Brain microvascular endothelial cell (primary cell): ENCODE measurements around the gene RCOR1.
"Not testable (repeated sequence)": the region's sequence is repeated elsewhere in the genome, so short reads cannot be mapped to it uniquely, and the experiment has no call there.

ENCODE experiments used
- DNase-seq: peaks from one replicate; pipeline ENCODE4 v3.0.0-alpha.2; 2020
- H3K27ac ChIP-seq: fragments of 250-450 bp; sonication (Bioruptor Pico); 2 replicates; pipeline ENCODE4 v1.5.1; 2020; ENCODE audit warnings: mild to moderate bottlenecking, moderate library complexity
- H3K27me3 ChIP-seq: fragments of 250-450 bp; sonication (Bioruptor Pico); replicated peaks from 2 replicates; pipeline ENCODE4 v1.5.1; 2020; ENCODE audit warnings: mild to moderate bottlenecking
- H3K36me3 ChIP-seq: fragments of 250-450 bp; sonication (Bioruptor Pico); replicated peaks from 2 replicates; pipeline ENCODE4 v1.5.1; 2020; ENCODE audit warnings: mild to moderate bottlenecking
- H3K4me3 ChIP-seq: 2 replicates; pipeline ENCODE4 v1.5.1; 2011; ENCODE audit warnings: low read depth, mild to moderate bottlenecking, control low read depth, low read length, moderate library complexity
- CTCF ChIP-seq: IDR thresholded peaks from 2 replicates; pipeline ENCODE4 v1.5.1; 2011; ENCODE audit warnings: low read depth, mild to moderate bottlenecking, moderate library complexity, low read length, control low read depth, inconsistent platforms; ENCODE audit errors: missing control alignments
- in situ Hi-C: cut with HindIII; loops from 2 replicates; pipeline ENCODE4 v1.10.0; 2017; ENCODE audit warnings: low sequenced_read_pairs, low pct_ligation_motif_present

The RCOR1 gene

GRCh38 chr14:102629011-102629444, 36.6 kb downstream of the RCOR1 start:
- H3K27ac ChIP-seq: no peak overlapping the region
- in situ Hi-C loops: no loop called here
- no peak for TF ChIP-seq CTCF
- no peaks in the 10 kb centered on the region for H3K27me3 ChIP-seq
- H3K4me3 ChIP-seq: no peak overlapping the region
- no peak for DNase-seq
- peaks cover 2% of the 10 kb centered on the region for H3K36me3 ChIP-seq

- no peak for TF ChIP-seq CTCF
- Histone ChIP-seq H3K36me3 (peaks cover 2% of the 10 kb centered on the region), H3K27me3 (no peaks in the 10 kb centered on the region), H3K27ac (no peak overlapping the region), H3K4me3 (no peak overlapping the region)
- no peak for DNase-seq
- in situ Hi-C loops: no loop called here
These were observed 37.4 kb downstream of the RCOR1 start for GRCh38 chr14:102629808-102630350.

- Histone ChIP-seq H3K36me3 (peaks cover 2% of the 10 kb centered on the region), H3K4me3 (no peak overlapping the region), H3K27ac (no peak overlapping the region), H3K27me3 (no peaks in the 10 kb centered on the region)
- TF ChIP-seq CTCF: no peak
- no peak for DNase-seq
- in situ Hi-C loops: no loop called here
These were observed 38.0 kb downstream of the RCOR1 start for GRCh38 chr14:102630405-102630804.

GRCh38 chr14:102630881-102631280, 38.4 kb downstream of the RCOR1 start:
- in situ Hi-C loops: no loop called here
- H3K36me3 ChIP-seq: peaks cover 2% of the 10 kb centered on the region
- no peak overlapping the region for H3K27ac ChIP-seq
- H3K27me3 ChIP-seq: no peaks in the 10 kb centered on the region
- no peak overlapping the region for H3K4me3 ChIP-seq
- TF ChIP-seq CTCF: no peak
- no peak for DNase-seq

- no peak overlapping the region for H3K27ac ChIP-seq
- in situ Hi-C loops: no loop called here
- TF ChIP-seq CTCF: no peak
- no peak for DNase-seq
- no peaks in the 10 kb centered on the region for H3K27me3 ChIP-seq
- H3K4me3 ChIP-seq: no peak overlapping the region
- no peaks in the 10 kb centered on the region for H3K36me3 ChIP-seq
These were observed 41.6 kb downstream of the RCOR1 start for GRCh38 chr14:102633906-102634595.

GRCh38 chr14:102639611-102640010, 47.2 kb downstream of the RCOR1 start:
- H3K27me3 ChIP-seq, H3K27ac ChIP-seq, in situ Hi-C loops, H3K36me3 ChIP-seq, H3K4me3 ChIP-seq, DNase-seq: not testable (repeated sequence)
